ENCODE data around the gene TOLLIP. TPM values are rescaled to one million over a fixed set of nuclear protein-coding genes. Genes with fewer than 3 reads are reported as not detected.

The TOLLIP gene
- total and polyA plus RNA-seq, 2 of the 4 experiments (the other 2 are of a cell fraction) = 19.7 to 42.9 TPM

GRCh38 chr11:1317432-1317831 lies 8.0 kb upstream of the TOLLIP start:
- in situ Hi-C loops (cut with MboI; ENCODE audit: low sequenced_read_pairs) (no loop called here), intact Hi-C loops (cut with micrococcal nuclease) (no loop called here), dilution Hi-C loops (cut with HindIII; ENCODE audit: low sequenced_read_pairs, unreplicated experiment) (no loop called here)
- H3K36me3 ChIP-seq (ENCODE audit: control insufficient read depth, insufficient read depth, low read length) = no peaks in the 10 kb centered on the region
- POLR2A ChIA-PET (ENCODE audit: unreplicated experiment) = no interaction called here
- H2BK20ac ChIP-seq (ENCODE audit: low read depth, low read length) = no peak overlapping the region
- H3K9ac ChIP-seq (ENCODE audit: low read depth, low read length) = no peak overlapping the region
- CTCF ChIA-PET = no interaction called here
- TF ChIP-seq, protein P1, sequence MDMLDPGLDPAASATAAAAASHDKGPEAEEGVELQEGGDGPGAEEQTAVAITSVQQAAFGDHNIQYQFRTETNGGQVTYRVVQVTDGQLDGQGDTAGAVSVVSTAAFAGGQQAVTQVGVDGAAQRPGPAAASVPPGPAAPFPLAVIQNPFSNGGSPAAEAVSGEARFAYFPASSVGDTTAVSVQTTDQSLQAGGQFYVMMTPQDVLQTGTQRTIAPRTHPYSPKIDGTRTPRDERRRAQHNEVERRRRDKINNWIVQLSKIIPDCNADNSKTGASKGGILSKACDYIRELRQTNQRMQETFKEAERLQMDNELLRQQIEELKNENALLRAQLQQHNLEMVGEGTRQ (IDR thresholded peaks at IDR 0.05; ENCODE audit: low read depth, low read length) = no peak
- TF ChIP-seq RFX5 (IDR thresholded peaks at IDR 0.05; ENCODE audit: low read depth, low read length) = no peak
- no peak for TF ChIP-seq BHLHE40 (IDR thresholded peaks at IDR 0.05; ENCODE audit: low read depth, low read length)
- H3K4me3 ChIP-seq (ENCODE audit: insufficient read depth, low read depth, low read length) = no peak overlapping the region
- no peak overlapping the region for H4K8ac ChIP-seq (ENCODE audit: low read depth in 2 of 2, low read length in 2 of 2)
- no peak overlapping the region for H2AFZ ChIP-seq (replicated peaks; ENCODE audit: low read length, poor library complexity)
- no peak overlapping the region for H3K4me2 ChIP-seq (ENCODE audit: low read depth, low read length)
- ATAC-seq (ENCODE audit: low read depth) (no peak), DNase-seq (no peak)
- no peak overlapping the region for H3K27ac ChIP-seq (ENCODE audit: insufficient read depth, low read length)
- H3K79me1 ChIP-seq (ENCODE audit: low read depth in 1 of 2, low read length in 2 of 2) = no peaks in the 10 kb centered on the region
- H3K9me3 ChIP-seq (ENCODE audit: control insufficient read depth, insufficient read depth, low read length) = peaks cover 3% of the 10 kb centered on the region; the same call in 1 of the 2 replicates
- H3K14ac ChIP-seq (replicated peaks; ENCODE audit: low read depth, low read length) = no peak overlapping the region
- H4K5ac ChIP-seq (ENCODE audit: low read depth, low read length) = no peak overlapping the region
- H2AK5ac ChIP-seq (ENCODE audit: low read depth, low read length) = no peak overlapping the region
- H4K91ac ChIP-seq (ENCODE audit: insufficient read depth, low read depth, low read length) = no peak overlapping the region
- no peak overlapping the region for H2BK5ac ChIP-seq (ENCODE audit: low read depth, low read length, poor library complexity, severe bottlenecking)
- no peak overlapping the region for H3K56ac ChIP-seq (ENCODE audit: extremely low read depth, insufficient read depth, low read length)
- no peak overlapping the region for H2BK15ac ChIP-seq (ENCODE audit: low read depth, low read length)
- H3K9me1 ChIP-seq (ENCODE audit: insufficient read depth, low read length) = no peaks in the 10 kb centered on the region
- no peaks in the 10 kb centered on the region for H3K4me1 ChIP-seq (ENCODE audit: control insufficient read depth, insufficient read depth, low read length)
- no peak overlapping the region for H3K4ac ChIP-seq (ENCODE audit: low read depth, low read length)
- H3K27me3 ChIP-seq (ENCODE audit: control insufficient read depth, insufficient read depth, low read length) = peaks cover 9% of the 10 kb centered on the region
- H3K23ac ChIP-seq (ENCODE audit: low read depth, low read length) = no peak overlapping the region
- WGBS, 2 experiments (ENCODE audit: extremely low coverage in 2 of 2, insufficient read length in 1 of 2) = 80% methylated on average over 7 of the region's 10 CpGs; no CpG with 5 or more reads in 1 of the 2 experiments
- no TSS peak for BruUV-seq (replicated peaks)
- H4K20me1 ChIP-seq (ENCODE audit: insufficient read depth, low read length) = no peaks in the 10 kb centered on the region
- no peak overlapping the region for H3K18ac ChIP-seq (ENCODE audit: low read depth, low read length)
- H2BK120ac ChIP-seq (ENCODE audit: low read depth, low read length) = no peak overlapping the region
- H2AK9ac ChIP-seq (replicated peaks; ENCODE audit: low read depth, low read length, poor library complexity) = no peak overlapping the region

Measured in IMR-90 (cell line).